ENCODE data around the gene OR1N1.

Gene OR1N1

GRCh38 chr9:122561446-122561845 lies 34.4 kb upstream of the OR1N1 start:
- no peak for TF ChIP-seq FOXM1 (IDR thresholded peaks at IDR 0.05; ENCODE audit: borderline replicate concordance, low read depth)
- no peak for TF ChIP-seq EGR1 (IDR thresholded peaks at IDR 0.05)
- no peak for TF ChIP-seq CEBPB (IDR thresholded peaks at IDR 0.05)
- no peak for TF ChIP-seq EP300 (IDR thresholded peaks at IDR 0.05; ENCODE audit: borderline replicate concordance)
- TF ChIP-seq, protein P1, sequence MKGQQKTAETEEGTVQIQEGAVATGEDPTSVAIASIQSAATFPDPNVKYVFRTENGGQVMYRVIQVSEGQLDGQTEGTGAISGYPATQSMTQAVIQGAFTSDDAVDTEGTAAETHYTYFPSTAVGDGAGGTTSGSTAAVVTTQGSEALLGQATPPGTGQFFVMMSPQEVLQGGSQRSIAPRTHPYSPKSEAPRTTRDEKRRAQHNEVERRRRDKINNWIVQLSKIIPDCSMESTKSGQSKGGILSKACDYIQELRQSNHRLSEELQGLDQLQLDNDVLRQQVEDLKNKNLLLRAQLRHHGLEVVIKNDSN (IDR thresholded peaks at IDR 0.05), result no peak
- TF ChIP-seq TEAD4 (IDR thresholded peaks at IDR 0.05), result no peak
- TF ChIP-seq MAX (IDR thresholded peaks at IDR 0.05), result no peak
- no peak for TF ChIP-seq ZBTB7A (IDR thresholded peaks at IDR 0.05; ENCODE audit: low read depth)
- no peak for TF ChIP-seq NFIC (IDR thresholded peaks at IDR 0.05)
- no peak for TF ChIP-seq YY1 (IDR thresholded peaks at IDR 0.05; ENCODE audit: low read depth)
- TF ChIP-seq RAD21 (IDR thresholded peaks at IDR 0.05; ENCODE audit: low read depth), result no peak
- no peak for TF ChIP-seq TCF12 (IDR thresholded peaks at IDR 0.05; ENCODE audit: low read depth)
- no peak for TF ChIP-seq TAF1 (IDR thresholded peaks at IDR 0.05; ENCODE audit: low read depth)
- TF ChIP-seq REST (IDR thresholded peaks at IDR 0.05; ENCODE audit: low read depth), result no peak
- TF ChIP-seq CREB1 (IDR thresholded peaks at IDR 0.05; ENCODE audit: low read depth), result no peak

DNA sequence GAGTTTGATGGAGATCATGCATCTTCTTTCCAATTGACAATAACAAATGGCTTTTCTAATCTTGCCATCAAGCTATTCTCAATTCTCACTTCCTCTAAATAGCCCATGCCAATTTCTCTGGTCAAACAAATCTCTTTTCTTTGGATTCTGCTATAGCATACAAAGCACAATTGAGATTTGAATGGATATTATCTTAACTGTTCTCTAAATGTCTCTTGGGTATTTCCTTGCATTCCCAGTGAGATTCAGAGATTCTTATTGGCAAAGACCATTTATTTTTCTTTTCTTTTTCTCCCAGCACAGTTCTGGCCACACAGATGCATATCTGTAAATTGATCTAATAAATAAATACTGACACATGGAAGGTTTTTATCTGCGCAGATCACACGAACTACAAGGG lies 25.7 kb upstream of the OR1N1 start, which contains the start of gene OR1N2:
Gene OR1N2, plus strand, starts transcription at position 301 of the 400 bp plus-strand sequence. CDS start 100 bp downstream, outside the sequence.
- TF ChIP-seq CEBPB (IDR thresholded peaks at IDR 0.05), result no peak
- no peak for TF ChIP-seq TEAD4 (IDR thresholded peaks at IDR 0.05)
- TF ChIP-seq REST (IDR thresholded peaks at IDR 0.05; ENCODE audit: low read depth), result no peak
- TF ChIP-seq MAX (IDR thresholded peaks at IDR 0.05), result no peak
- TF ChIP-seq YY1 (IDR thresholded peaks at IDR 0.05; ENCODE audit: low read depth), result no peak
- TF ChIP-seq, protein P1 (IDR thresholded peaks at IDR 0.05), result no peak
- no peak for TF ChIP-seq RAD21 (IDR thresholded peaks at IDR 0.05; ENCODE audit: low read depth)
- no peak for TF ChIP-seq NFIC (IDR thresholded peaks at IDR 0.05)
- TF ChIP-seq TCF12 (IDR thresholded peaks at IDR 0.05; ENCODE audit: low read depth), result no peak
- no peak for TF ChIP-seq CREB1 (IDR thresholded peaks at IDR 0.05; ENCODE audit: low read depth)
- TF ChIP-seq TAF1 (IDR thresholded peaks at IDR 0.05; ENCODE audit: low read depth), result no peak
- TF ChIP-seq EGR1 (IDR thresholded peaks at IDR 0.05), result no peak
- no peak for TF ChIP-seq EP300 (IDR thresholded peaks at IDR 0.05; ENCODE audit: borderline replicate concordance)
- TF ChIP-seq ZBTB7A (IDR thresholded peaks at IDR 0.05; ENCODE audit: low read depth), result no peak
- TF ChIP-seq FOXM1 (IDR thresholded peaks at IDR 0.05; ENCODE audit: borderline replicate concordance, low read depth), result no peak

GRCh38 chr9:122551371-122551770 lies 24.3 kb upstream of the OR1N1 start:
- no peak for TF ChIP-seq YY1 (IDR thresholded peaks at IDR 0.05; ENCODE audit: low read depth)
- no peak for TF ChIP-seq TEAD4 (IDR thresholded peaks at IDR 0.05)
- TF ChIP-seq TCF12 (IDR thresholded peaks at IDR 0.05; ENCODE audit: low read depth), result no peak
- no peak for TF ChIP-seq EP300 (IDR thresholded peaks at IDR 0.05; ENCODE audit: borderline replicate concordance)
- TF ChIP-seq, protein P1 (IDR thresholded peaks at IDR 0.05), result no peak
- no peak for TF ChIP-seq CREB1 (IDR thresholded peaks at IDR 0.05; ENCODE audit: low read depth)
- no peak for TF ChIP-seq REST (IDR thresholded peaks at IDR 0.05; ENCODE audit: low read depth)
- no peak for TF ChIP-seq CEBPB (IDR thresholded peaks at IDR 0.05)
- TF ChIP-seq FOXM1 (IDR thresholded peaks at IDR 0.05; ENCODE audit: borderline replicate concordance, low read depth), result no peak
- TF ChIP-seq EGR1 (IDR thresholded peaks at IDR 0.05), result no peak
- TF ChIP-seq RAD21 (IDR thresholded peaks at IDR 0.05; ENCODE audit: low read depth), result no peak
- TF ChIP-seq TAF1 (IDR thresholded peaks at IDR 0.05; ENCODE audit: low read depth), result no peak
- no peak for TF ChIP-seq ZBTB7A (IDR thresholded peaks at IDR 0.05; ENCODE audit: low read depth)
- no peak for TF ChIP-seq NFIC (IDR thresholded peaks at IDR 0.05)
- no peak for TF ChIP-seq MAX (IDR thresholded peaks at IDR 0.05)
